Measurements from ENCODE around the gene CBLB.

- TF ChIP-seq EZH2 (IDR thresholded peaks at IDR 0.05; ENCODE audit: low read length, unreplicated experiment) (no peak), CTCF (conservative IDR thresholded peaks at IDR 0.05; ENCODE audit: low read depth, low read length) (no peak), EZH2phosphoT487 (IDR thresholded peaks at IDR 0.05; ENCODE audit: borderline replicate concordance, low read length) (no peak)
Observed at GRCh38 chr3:105767776-105768175, 101.0 kb downstream of the CBLB start.

All from PC-3 (cell line).